NCI-H146 (cell line): Measurements from ENCODE around the gene PLCD4.
A peak's percentile ranks its signal among the peaks of the same experiment; 100 is the strongest.

Experiments used
- DNase-seq: peaks from one replicate; lab custom pipeline; 2025; lab: John Stamatoyannopoulos, UW

Gene PLCD4

GRCh38 chr2:218607436-218608115 is at the start of gene PLCD4:
PLCD4 (plus strand) TSS chr2:218607899; CDS start chr2:218615740, 7,841 bp downstream.
- DNase-seq, result no peak

GRCh38 chr2:218557941-218558340 is 49.8 kb upstream of the PLCD4 start:
- DNase-seq, result no peak

- no peak for DNase-seq
Observed at GRCh38 chr2:218558986-218559385, 48.7 kb upstream of the PLCD4 start.

- DNase-seq, result no peak
Observed at GRCh38 chr2:218564056-218564455, 43.6 kb upstream of the PLCD4 start.

GRCh38 chr2:218566296-218566695 is 41.4 kb upstream of the PLCD4 start:
- no peak for DNase-seq

- peak; percentile 71 for DNase-seq
Observed at GRCh38 chr2:218567797-218568189, 39.9 kb upstream of the PLCD4 start.

GRCh38 chr2:218568190-218569037 is 39.3 kb upstream of the PLCD4 start, which contains the start of the genes CNOT9 and USP37:
CNOT9 (plus strand) TSS chr2:218568839; CDS start chr2:218568955, 116 bp downstream.
USP37 (minus strand) TSS chr2:218568351; CDS start chr2:218558653, 9,698 bp downstream.
- DNase-seq, result peak; percentile 96

GRCh38 chr2:218569038-218569431 is 38.7 kb upstream of the PLCD4 start:
- DNase-seq, result peak; percentile 63

GRCh38 chr2:218569661-218570500 is 37.8 kb upstream of the PLCD4 start:
- peak; percentile 1 for DNase-seq

- no peak for DNase-seq
Observed at GRCh38 chr2:218570850-218571249, 36.8 kb upstream of the PLCD4 start.

- DNase-seq, result no peak
Observed at GRCh38 chr2:218576854-218577253, 30.8 kb upstream of the PLCD4 start.

- no peak for DNase-seq
Observed at GRCh38 chr2:218577482-218578220, 30.0 kb upstream of the PLCD4 start.

- no peak for DNase-seq
Observed at GRCh38 chr2:218578272-218578877, 29.3 kb upstream of the PLCD4 start.

GRCh38 chr2:218582076-218582475 is 25.6 kb upstream of the PLCD4 start:
- DNase-seq, result no peak

GRCh38 chr2:218583983-218584850 is 23.5 kb upstream of the PLCD4 start:
- DNase-seq, result no peak

- DNase-seq, result no peak
Observed at GRCh38 chr2:218585541-218585940, 22.2 kb upstream of the PLCD4 start.

- no peak for DNase-seq
Observed at GRCh38 chr2:218605432-218605831, 2.3 kb upstream of the PLCD4 start.

- DNase-seq, result no peak
Observed at GRCh38 chr2:218615868-218616315, 8.2 kb downstream of the PLCD4 start.

GRCh38 chr2:218618102-218618860 is 10.6 kb downstream of the PLCD4 start:
- no peak for DNase-seq
